ENCODE results near the gene PRSS53. TPM values are rescaled to one million over a fixed set of nuclear protein-coding genes. Genes with fewer than 3 reads are reported as not detected.

Gene PRSS53
- total RNA-seq, 1 experiment from 2014 or later, result 2.8 TPM

DNA sequence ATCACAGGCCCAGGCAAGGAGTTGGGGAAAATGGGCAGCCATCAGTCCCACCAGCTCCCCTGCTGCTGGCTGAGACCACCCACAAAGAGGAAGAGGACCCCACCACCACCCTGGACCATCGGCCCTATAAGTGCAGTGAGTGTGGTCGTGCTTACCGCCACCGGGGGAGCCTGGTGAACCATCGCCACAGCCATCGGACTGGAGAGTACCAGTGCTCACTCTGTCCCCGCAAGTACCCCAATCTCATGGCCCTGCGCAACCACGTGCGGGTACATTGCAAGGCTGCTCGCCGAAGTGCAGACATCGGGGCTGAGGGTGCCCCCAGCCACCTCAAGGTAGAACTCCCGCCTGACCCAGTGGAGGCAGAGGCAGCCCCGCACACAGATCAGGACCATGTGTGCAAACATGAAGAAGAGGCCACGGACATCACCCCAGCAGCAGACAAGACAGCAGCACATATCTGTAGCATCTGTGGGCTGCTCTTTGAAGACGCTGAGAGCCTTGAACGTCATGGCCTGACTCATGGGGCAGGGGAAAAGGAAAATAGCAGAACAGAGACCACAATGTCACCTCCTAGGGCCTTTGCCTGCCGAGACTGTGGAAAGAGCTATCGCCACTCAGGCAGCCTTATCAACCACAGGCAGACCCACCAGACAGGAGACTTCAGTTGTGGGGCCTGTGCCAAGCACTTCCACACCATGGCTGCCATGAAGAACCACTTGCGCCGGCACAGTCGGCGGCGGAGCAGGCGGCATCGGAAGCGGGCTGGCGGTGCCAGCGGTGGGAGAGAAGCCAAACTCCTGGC lies 10.9 kb downstream of the PRSS53 start:
- Histone ChIP-seq H2BK5ac (ENCODE audit: insufficient read length, low read length) (no peak overlapping the region), H4K91ac (ENCODE audit: insufficient read length, low read depth, low read length) (no peak overlapping the region), H2AK5ac (ENCODE audit: insufficient read length, low read length) (no peak overlapping the region), H3K4me1 (ENCODE audit: insufficient read depth, low read length) (no peaks in the 10 kb centered on the region), H3K14ac (ENCODE audit: insufficient read depth, low read length) (no peak overlapping the region), H2BK12ac (ENCODE audit: insufficient read length, low read depth, low read length) (no peak overlapping the region), H3K56ac (ENCODE audit: insufficient read length, low read depth, low read length) (no peak overlapping the region), H3K9ac (ENCODE audit: extremely low read depth, insufficient read length, low read length) (no peak overlapping the region), H4K8ac (replicated peaks; ENCODE audit: insufficient read length, low read depth, low read length) (no peak overlapping the region), H4K20me1 (ENCODE audit: control insufficient read depth, insufficient read depth, insufficient read length) (peaks cover 4% of the 10 kb centered on the region), H3K79me1 (ENCODE audit: insufficient read depth, low read depth, low read length, poor library complexity, severe bottlenecking) (peaks cover 2% of the 10 kb centered on the region), H3T11ph (ENCODE audit: low read length) (no peak overlapping the region), H2BK120ac (ENCODE audit: low read depth, low read length, poor library complexity, severe bottlenecking) (no peak overlapping the region), H4K5ac (ENCODE audit: insufficient read length, low read depth, low read length) (no peak overlapping the region), H3K4me2 (ENCODE audit: insufficient read depth, insufficient read length, low read length) (no peak overlapping the region), H2BK20ac (ENCODE audit: low read depth, low read length, poor library complexity, severe bottlenecking) (no peak overlapping the region), H3K23ac (ENCODE audit: insufficient read length, low read depth, low read length) (no peak overlapping the region), H3K27me3 (ENCODE audit: insufficient read depth, low read length) (no peaks in the 10 kb centered on the region), H3K79me2 (ENCODE audit: insufficient read depth, low read length) (peaks cover 4% of the 10 kb centered on the region; the same call in 1 of the 2 replicates), H3K27ac (ENCODE audit: insufficient read length, low read depth, low read length) (no peak overlapping the region), H3K23me2 (ENCODE audit: insufficient read length, low read depth, low read length, poor library complexity, severe bottlenecking) (no peaks in the 10 kb centered on the region), H2BK15ac (ENCODE audit: low read depth, low read length) (no peak overlapping the region), H3K18ac (ENCODE audit: insufficient read length, low read depth, low read length) (no peak overlapping the region), H3K4ac (ENCODE audit: low read depth, low read length) (no peak overlapping the region), H2AFZ (ENCODE audit: low read length) (no peak overlapping the region), H3K9me3 (ENCODE audit: control insufficient read depth, low read depth, low read length) (no peaks in the 10 kb centered on the region)
- WGBS (ENCODE audit: extremely low coverage, insufficient read length, low lambda C conversion rate), result no CpG with 5 or more reads among the region's 30 CpGs
- peak; percentile 26 for DNase-seq
- TF ChIP-seq, protein P1, sequence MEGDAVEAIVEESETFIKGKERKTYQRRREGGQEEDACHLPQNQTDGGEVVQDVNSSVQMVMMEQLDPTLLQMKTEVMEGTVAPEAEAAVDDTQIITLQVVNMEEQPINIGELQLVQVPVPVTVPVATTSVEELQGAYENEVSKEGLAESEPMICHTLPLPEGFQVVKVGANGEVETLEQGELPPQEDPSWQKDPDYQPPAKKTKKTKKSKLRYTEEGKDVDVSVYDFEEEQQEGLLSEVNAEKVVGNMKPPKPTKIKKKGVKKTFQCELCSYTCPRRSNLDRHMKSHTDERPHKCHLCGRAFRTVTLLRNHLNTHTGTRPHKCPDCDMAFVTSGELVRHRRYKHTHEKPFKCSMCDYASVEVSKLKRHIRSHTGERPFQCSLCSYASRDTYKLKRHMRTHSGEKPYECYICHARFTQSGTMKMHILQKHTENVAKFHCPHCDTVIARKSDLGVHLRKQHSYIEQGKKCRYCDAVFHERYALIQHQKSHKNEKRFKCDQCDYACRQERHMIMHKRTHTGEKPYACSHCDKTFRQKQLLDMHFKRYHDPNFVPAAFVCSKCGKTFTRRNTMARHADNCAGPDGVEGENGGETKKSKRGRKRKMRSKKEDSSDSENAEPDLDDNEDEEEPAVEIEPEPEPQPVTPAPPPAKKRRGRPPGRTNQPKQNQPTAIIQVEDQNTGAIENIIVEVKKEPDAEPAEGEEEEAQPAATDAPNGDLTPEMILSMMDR (conservative IDR thresholded peaks at IDR 0.05), result 0 out of 3 replicates have a peak, but pooled peaks have one; percentile 23
- Mint-ChIP-seq H3K27ac (no peak overlapping the region), H3K27me3 (ENCODE audit: low read depth) (no peaks in the 10 kb centered on the region), H3K36me3 (ENCODE audit: insufficient read depth in 1 of 3, low read depth in 3 of 3) (peaks cover 29 to 57% (median 55%) of the 10 kb centered on the region in 3 experiments; a peak in 6 of 7 replicates), H3K4me1 (peaks cover 7 to 11% of the 10 kb centered on the region in 2 experiments), H3K4me3 (no peak overlapping the region; a peak in 1 of 5 replicates), H3K9me3 (no peaks in the 10 kb centered on the region; a peak in 1 of 5 replicates)

Data from H9 (cell line).